CD4-positive, alpha-beta T cell treated with Interleukin-12 subunit alpha and Interleukin-12 subunit beta, for 1 hour (primary cell): ENCODE data around the gene ZFC3H1.
"Not testable (repeated sequence)": the region's sequence is repeated elsewhere in the genome, so short reads cannot be mapped to it uniquely, and the experiment has no call there.

Experiments used
- DNase-seq: peaks from one replicate; pipeline ENCODE4 v3.0.0-alpha.2; 2020

Gene ZFC3H1

GRCh38 chr12:71569885-71570284, 93.8 kb downstream of the ZFC3H1 start:
- not testable (repeated sequence) for DNase-seq

DNA sequence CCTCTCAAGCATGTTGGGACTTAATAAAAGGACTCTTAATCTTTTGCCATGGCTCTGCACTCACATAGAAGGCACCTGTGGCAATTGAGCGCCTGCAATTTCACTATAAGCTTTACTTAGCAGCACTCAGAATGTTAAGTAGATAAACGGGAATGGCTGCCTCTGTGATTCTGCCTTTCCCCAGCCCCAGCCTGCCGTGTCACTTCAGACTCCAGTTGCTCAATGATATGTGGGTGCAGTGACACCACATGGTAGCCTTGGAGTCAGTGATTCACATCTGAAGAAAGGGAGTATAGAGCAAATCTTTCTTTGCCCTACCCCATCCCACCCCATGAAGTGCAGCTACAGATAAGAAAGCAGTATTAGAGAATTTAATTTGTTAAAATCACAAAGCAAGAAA, 96.1 kb downstream of the ZFC3H1 start:
- DNase-seq, result no peak

DNA sequence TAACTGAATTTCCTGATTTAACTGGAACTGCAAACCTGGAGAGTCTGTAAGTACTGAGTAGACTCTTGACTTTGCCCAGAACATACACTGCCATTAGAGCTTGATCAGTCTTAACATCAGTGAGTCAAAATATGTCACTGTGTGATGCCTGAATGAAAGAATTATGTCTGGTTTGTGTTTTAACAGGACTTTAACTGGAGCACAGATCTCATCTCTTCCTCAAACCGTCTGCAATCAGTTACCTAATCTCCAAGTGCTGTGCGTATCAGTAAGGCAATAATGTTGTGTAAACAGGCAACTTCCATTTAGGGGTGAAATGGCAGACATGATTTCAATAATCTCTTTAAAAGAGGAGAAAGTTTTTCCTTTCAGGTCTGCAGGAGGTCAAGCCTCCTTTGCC, 97.0 kb downstream of the ZFC3H1 start:
- no peak for DNase-seq

- no peak for DNase-seq
Observed at GRCh38 chr12:71565535-71565934, 98.1 kb downstream of the ZFC3H1 start.

- DNase-seq, result no peak
Observed at GRCh38 chr12:71562676-71563595, 100.7 kb downstream of the ZFC3H1 start.
